Skeletal muscle cell (primary cell): ENCODE data around the gene ARMH2.
A peak's percentile ranks its signal among the peaks of the same experiment; 100 is the strongest.

Source experiments
- DNase-seq: peaks from one replicate; pipeline ENCODE4 v3.0.0-alpha.2; 2010; ENCODE audit warnings: low read depth
- H3K4me3 ChIP-seq: 2 replicates; pipeline ENCODE4 v1.5.1; 2011; ENCODE audit warnings: low read depth, mild to moderate bottlenecking, control low read depth, low read length, moderate library complexity

Gene ARMH2

DNA sequence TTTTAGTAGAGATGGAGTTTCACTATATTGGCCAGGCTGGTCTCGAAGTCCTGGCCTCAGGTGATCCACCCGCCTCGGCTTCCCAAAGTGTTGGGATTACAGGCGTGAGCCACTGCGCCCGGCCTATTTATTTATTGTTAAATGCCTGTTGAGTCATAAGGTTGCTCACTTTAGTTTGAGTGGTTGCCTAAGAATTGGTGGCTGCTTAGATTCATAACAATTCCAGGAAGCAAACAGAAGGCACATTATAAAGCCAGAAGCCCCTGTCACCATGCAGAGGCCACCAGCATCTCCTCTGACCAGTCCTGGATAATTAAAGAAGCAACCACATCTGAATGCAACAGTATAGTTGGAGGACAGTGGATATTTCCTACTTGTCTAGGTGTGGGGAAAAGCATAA, 24.0 kb upstream of the ARMH2 start:
- H3K4me3 ChIP-seq = no peak overlapping the region
- DNase-seq = no peak

GRCh38 chr6:24821860-24822444, 23.2 kb upstream of the ARMH2 start:
- H3K4me3 ChIP-seq = no peak overlapping the region
- no peak for DNase-seq

GRCh38 chr6:24818346-24818745, 19.6 kb upstream of the ARMH2 start:
- DNase-seq = no peak
- no peak overlapping the region for H3K4me3 ChIP-seq

GRCh38 chr6:24809728-24810127, 11.0 kb upstream of the ARMH2 start:
- H3K4me3 ChIP-seq = no peak overlapping the region
- no peak for DNase-seq

DNA sequence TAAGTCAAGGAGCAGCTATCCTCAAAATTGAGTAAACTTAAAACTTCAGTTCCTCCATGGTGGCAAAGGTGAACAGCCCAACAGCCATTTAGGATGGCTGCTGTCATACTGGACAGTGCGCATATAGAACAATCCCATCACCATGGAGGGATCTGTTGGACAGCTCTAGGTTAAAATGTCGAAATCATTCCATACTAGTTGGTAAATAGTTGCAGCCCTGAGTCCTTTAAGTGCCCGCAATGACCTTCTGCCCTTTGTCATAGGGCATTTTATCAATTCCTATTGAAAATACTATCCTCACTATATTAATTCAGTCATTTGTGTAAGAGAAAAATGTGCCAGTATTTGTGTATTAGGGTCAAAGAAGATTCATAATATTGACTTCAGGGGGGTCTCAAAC, 8.9 kb upstream of the ARMH2 start:
- no peak overlapping the region for H3K4me3 ChIP-seq
- no peak for DNase-seq

DNA sequence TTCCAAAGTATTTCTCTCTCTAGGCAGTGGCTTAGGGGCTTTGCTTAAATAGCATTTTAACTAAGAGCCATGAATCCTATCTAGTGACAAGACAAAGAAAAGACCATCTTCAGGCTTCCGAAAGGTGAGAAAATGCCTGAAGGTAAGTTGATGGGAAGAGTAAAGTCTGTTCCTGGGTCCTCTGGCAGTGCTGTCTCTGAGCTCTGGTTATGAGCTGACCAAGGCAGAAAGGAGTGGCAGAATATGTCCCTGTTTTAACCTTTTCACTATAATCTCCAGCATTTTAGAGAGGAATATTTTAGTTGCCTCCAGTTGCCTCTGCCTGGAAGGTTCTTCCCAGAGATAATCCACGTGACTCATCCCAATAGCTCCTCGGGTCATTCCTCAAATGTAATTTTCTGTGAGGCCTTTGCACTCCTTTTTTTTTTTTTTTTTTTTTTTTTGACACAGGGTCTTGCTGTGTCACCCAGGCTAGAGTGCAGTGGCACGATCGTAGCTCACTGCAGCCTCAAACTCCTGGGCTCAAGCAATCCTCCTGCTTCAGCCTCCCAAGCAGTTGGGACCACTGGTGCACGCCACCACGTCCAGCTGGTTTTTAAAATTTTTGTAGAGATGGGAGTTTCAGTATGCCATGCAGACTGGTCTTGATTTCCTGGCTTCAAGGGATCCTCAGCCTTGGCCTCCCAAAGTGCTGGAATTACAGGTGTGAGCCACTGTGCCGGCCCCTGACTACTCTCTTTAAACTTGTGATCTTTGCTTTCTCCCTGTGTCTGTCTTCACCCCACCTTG, 3.7 kb upstream of the ARMH2 start:
- H3K4me3 ChIP-seq = no peak overlapping the region
- DNase-seq = no peak

GRCh38 chr6:24799541-24799915, 811 bp upstream of the ARMH2 start:
- no peak overlapping the region for H3K4me3 ChIP-seq
- DNase-seq = no peak

- no peak for DNase-seq
Observed at GRCh38 chr6:24797596-24798216, 1.0 kb downstream of the ARMH2 start.

DNA sequence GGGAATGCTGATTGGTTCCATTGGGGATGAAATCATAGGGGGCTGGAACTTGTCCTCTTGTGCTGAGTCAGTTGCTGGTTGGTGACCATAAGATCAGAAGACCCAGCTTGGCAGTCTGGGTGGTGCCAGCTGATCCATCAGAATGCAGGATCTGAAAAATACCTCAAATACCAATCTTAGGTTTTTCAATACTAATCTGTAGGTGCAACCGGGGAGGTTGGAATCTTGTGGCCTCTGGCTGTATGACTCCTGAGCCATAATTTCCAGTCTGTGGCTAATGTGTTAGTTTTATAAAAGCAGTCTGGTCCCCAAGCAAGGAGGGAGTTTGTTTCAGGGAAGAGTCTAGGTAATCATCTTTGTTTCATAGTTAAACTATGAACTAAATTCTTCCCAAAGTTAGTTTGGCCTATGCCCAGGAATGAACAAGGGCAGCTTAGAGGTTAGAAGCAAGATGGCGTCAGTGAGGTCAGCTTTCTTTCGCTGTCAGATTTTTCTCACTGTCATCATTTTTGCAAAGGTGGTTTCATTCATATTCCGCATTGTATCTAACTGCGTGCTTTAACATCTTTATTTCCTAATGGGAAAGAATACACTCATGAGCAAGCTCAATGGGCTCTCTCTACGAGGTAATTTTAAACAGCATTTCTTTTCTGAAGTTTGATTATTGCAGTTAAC, 2.0 kb downstream of the ARMH2 start:
- H3K4me3 ChIP-seq = no peak overlapping the region
- DNase-seq = no peak

More at GRCh38 chr6:24797596-24798216, 1.0 kb downstream of the ARMH2 start:
- no peak overlapping the region for H3K4me3 ChIP-seq

DNA sequence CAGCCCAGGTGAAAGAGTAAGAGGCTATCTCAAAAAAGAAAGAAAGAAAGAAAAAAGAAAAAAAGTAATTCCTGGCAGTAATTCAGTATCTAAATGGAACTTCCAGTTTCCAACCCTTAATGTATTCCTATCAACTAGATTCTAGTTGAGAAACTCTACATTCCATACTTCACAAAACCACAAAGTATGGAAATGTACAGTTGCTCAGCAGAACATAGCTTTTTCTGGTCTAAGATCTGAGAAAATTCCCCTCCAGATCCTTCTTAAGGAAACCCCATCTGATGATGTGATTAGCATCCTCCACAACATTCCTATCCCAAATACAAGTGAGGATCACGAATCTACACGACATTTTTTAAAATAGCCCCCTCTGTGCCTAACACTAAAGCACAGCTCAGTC, 3.6 kb downstream of the ARMH2 start:
- no peak for DNase-seq
- no peak overlapping the region for H3K4me3 ChIP-seq

DNA sequence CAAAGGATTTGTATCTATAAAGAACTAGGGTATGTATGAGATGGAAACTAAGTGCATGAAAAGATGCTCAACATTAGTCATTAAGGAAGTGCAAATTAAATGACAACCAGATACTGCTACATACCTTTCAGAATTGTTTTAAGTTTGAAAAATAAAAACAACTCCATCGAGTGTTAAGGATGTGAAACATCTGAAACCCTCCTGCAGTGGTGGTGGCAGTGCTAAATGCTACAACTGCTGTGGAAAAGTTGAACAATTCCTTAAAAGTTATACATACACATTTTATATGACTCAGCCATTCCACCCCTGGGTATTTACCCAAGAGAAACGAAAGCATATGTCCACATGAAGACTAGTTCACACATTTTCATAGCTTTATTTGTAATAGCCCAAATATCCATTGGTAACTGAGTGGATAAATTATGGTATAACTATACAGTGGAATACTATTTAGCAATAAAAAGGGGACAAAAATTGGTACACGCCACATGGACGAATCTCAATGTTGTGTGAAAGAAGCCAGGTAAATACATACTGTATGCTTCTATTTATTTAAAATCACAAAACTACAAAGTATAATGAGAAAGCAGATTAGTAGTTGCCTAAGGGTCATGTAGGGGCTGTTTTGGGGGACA, 10.6 kb downstream of the ARMH2 start:
- no peak for DNase-seq
- H3K4me3 ChIP-seq = no peak overlapping the region

DNA sequence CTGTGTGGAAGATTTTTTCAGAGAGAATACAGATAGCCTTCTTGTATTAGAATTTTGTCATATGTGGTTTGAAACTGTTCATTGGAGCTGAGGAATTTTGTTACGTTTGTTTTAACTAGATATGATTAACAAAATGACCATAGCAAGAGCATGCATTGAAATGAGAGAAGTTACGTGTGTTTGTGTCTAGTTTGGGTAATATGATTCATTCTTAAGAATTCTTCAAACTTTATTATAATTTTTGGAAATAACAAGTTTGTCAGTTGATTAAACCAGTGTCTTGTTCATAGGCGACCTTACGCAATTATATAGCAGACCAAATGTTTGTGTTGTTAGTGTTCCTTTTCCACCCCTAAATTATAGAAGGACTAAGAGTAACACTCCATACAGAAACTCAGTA, 18.5 kb downstream of the ARMH2 start:
- DNase-seq = no peak
- H3K4me3 ChIP-seq = no peak overlapping the region

DNA sequence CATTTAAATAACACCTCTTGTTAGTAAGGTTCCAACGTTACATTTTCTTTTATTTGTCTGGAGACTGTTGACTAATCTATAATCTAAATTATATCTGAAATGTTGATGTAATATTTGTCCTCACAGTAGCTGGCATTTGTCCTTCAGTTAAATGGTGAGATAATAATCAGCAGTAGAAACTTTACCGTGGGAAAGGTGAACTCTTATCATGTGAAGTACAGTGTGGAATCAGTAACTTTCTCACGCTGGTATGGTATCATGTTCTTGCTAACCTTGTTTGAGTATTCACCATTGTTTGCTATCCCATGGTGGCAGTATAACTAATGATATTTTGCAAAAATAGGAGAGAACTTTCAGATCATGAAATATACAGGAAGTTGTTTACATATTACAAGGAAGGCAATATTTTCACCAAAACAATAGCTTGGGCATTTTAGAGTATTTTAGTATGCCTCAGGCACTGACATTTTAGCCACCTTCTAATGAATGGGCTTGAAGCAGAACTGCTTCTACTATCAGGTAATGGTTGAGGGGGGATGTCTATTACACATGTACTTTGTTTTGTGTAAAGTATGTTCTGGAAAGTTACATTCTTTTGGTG, 19.2 kb downstream of the ARMH2 start:
- DNase-seq = no peak
- no peak overlapping the region for H3K4me3 ChIP-seq

- no peak for DNase-seq
- no peak overlapping the region for H3K4me3 ChIP-seq
Observed at GRCh38 chr6:24778878-24779277, 19.8 kb downstream of the ARMH2 start.

- no peak overlapping the region for H3K4me3 ChIP-seq
- no peak for DNase-seq
Observed at GRCh38 chr6:24778121-24778520, 20.6 kb downstream of the ARMH2 start.

DNA sequence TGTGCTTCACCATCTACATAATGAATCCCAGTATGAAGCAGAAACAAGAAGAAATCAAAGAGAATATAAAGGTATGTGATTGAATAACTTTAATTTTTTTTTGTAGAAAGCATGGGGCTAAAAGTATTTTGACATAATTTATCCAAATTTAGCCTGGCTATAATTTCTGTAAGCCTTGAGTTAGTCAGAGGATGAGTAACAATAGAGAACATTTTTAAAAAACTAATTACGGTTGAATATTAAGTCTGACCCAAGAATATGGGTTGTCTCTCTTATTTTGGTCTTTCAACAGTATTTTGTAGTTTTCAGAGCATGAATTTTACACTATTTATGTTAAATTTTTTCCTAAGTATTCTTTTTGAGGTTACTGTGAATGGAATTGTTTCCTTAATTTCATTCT, 21.5 kb downstream of the ARMH2 start:
- no peak overlapping the region for H3K4me3 ChIP-seq
- DNase-seq = no peak

DNA sequence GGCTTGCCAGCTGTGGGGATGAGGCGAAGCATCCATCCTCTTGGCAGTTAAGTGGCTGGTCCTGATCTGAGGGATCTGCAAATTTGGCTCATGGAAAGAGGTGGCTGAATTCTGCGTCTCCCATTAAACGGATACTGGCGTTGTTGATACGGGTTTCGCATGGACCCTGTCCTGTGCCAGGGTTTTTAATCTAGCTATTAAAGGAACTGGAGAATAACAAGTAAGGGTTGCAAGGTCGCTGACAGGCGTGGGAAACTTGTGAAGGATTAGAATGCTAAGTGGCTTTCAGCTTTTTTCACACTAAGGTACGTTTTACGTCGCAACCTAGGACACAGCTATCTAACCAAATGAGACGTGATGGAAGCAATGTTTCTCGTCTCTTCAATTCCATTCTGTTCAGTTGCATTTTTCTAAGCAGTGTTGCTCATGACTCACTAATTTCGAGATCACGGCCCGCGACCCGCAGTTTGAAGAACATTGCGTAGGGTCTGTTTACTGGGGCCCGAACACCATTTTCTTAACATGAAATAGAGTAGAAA, 23.1 kb downstream of the ARMH2 start:
- peak; percentile 36 for DNase-seq

DNA sequence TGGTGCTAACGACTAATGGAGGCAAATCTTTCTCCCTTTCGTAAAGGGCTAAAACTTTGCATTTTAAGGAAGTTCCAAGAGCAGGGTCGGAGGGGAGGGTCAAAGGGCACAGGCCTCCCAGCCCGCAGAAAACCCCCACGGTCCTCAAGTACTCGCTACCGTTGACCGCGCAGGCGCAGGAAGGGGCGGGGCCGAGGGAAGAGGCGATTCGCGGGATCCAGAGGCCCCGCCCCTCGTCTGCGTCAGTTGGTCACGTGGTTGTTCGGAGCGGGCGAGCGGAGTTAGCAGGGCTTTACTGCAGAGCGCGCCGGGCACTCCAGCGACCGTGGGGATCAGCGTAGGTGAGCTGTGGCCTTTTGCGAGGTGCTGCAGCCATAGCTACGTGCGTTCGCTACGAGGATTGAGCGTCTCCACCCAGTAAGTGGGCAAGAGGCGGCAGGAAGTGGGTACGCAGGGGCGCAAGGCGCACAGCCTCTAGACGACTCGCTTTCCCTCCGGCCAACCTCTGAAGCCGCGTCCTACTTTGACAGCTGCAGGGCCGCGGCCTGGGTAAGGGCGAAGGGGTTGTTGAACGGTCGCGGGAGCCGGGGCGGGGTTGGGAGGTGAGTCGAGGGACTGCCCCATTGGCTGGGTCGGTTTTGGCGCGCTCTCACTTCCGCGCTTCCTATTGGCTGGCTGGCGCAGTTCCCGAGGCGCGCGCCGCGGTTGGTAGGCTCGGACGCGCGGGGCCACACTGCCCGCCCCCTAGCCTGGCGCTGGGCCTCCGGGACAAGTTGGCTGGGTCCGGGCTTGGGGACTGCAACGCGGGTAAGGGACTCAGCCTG, 23.8 kb downstream of the ARMH2 start, which contains the start of gene GMNN:
TSS of gene GMNN (plus strand) at position 242 of the 824 bp plus-strand sequence. CDS start 2,310 bp downstream, outside the sequence.
- peak within 1 kb of the TSS; percentile 100 for H3K4me3 ChIP-seq
- DNase-seq = peak; percentile 65

More for the DNA sequence above, 23.1 kb downstream of the ARMH2 start:
- H3K4me3 ChIP-seq = peak overlapping the region; percentile 100
